ENCODE measurements around the gene WDR70.

DNA sequence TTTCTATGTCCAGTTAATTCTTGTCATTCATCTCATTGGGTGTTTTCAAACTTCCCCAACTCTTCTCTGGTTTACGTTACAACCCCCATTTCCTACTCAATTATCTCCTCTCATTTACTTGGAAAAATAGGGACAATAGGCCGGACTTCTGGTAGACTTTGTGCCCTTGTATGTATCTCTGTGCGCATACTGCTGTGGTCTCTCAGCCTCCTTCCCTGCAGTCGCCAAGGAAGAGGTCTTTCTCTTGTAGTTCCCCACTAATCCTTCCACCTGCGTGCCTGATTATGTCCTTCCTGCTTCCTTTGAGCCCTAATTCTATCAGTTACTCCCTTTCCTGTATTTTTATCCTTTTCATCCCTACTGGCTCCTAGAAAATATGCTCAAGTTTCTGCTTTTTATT lies 284.4 kb downstream of the WDR70 start:
- TF ChIP-seq, protein P1, sequence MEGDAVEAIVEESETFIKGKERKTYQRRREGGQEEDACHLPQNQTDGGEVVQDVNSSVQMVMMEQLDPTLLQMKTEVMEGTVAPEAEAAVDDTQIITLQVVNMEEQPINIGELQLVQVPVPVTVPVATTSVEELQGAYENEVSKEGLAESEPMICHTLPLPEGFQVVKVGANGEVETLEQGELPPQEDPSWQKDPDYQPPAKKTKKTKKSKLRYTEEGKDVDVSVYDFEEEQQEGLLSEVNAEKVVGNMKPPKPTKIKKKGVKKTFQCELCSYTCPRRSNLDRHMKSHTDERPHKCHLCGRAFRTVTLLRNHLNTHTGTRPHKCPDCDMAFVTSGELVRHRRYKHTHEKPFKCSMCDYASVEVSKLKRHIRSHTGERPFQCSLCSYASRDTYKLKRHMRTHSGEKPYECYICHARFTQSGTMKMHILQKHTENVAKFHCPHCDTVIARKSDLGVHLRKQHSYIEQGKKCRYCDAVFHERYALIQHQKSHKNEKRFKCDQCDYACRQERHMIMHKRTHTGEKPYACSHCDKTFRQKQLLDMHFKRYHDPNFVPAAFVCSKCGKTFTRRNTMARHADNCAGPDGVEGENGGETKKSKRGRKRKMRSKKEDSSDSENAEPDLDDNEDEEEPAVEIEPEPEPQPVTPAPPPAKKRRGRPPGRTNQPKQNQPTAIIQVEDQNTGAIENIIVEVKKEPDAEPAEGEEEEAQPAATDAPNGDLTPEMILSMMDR (IDR thresholded peaks at IDR 0.05), result no peak
- TF ChIP-seq POLR2A (IDR thresholded peaks at IDR 0.05), result no peak

Data from uterus (tissue), 2 donors.